PC-9 (cell line): ENCODE measurements around the gene SGSH. TPM values are rescaled to one million over a fixed set of nuclear protein-coding genes. Genes with fewer than 3 reads are reported as not detected.

ENCODE experiments used
- BruUV-seq: library from RNA; stranded (reverse); fragments of 400-500 nt; replicated peaks from 2 replicates; lab custom pipeline; 2021; lab: Mats Ljungman, UMichigan
- CTCF ChIA-PET: fragments of 300-600 bp; sonication (Branson Sonifier 250); formaldehyde crosslinking; loops from one replicate; lab custom pipeline; 2022; ENCODE audit warnings: antibody characterized with exemption; lab: Charles Lee
- POLR2A ChIA-PET: fragments of 300-600 bp; sonication (Branson Sonifier 250); formaldehyde crosslinking; loops from one replicate; lab custom pipeline; 2022; ENCODE audit warnings: antibody characterized with exemption; ENCODE audit not compliant: unreplicated experiment; lab: Charles Lee
- DNase-seq, 2 experiments: peaks; one replicate each; pipeline versions ENCODE4 v3.0.0 to v3.0.0-alpha.2; 2015 to 2022; ENCODE audit warnings: mixed read lengths in 1 of 2
- H2AFZ ChIP-seq: fragments of 200-600 bp; sonication (generic); 2 replicates; pipeline ENCODE4 v1.8.1; 2017; ENCODE audit warnings: antibody characterized with exemption
- H3F3A ChIP-seq: fragments of 200-600 bp; sonication (generic); 2 replicates; pipeline ENCODE4 v1.8.1; 2017; ENCODE audit warnings: antibody characterized with exemption, mild to moderate bottlenecking, low read depth; ENCODE audit not compliant: insufficient read depth
- H3K27ac ChIP-seq: fragments of 200-600 bp; sonication (generic); 2 replicates; pipeline ENCODE4 v1.6.1; 2016; ENCODE audit warnings: mixed run types
- H3K27me3 ChIP-seq: fragments of 200-600 bp; sonication (generic); 2 replicates; pipeline ENCODE4 v1.6.1; 2016; ENCODE audit warnings: low read depth, mixed run types; ENCODE audit not compliant: insufficient read depth
- H3K36me3 ChIP-seq: fragments of 200-600 bp; sonication (generic); 2 replicates; pipeline ENCODE4 v1.6.1; 2016; ENCODE audit warnings: low read depth, mixed run types
- H3K4me1 ChIP-seq: fragments of 200-600 bp; sonication (generic); replicated peaks from 2 replicates; pipeline ENCODE4 v1.6.1; 2016; ENCODE audit warnings: mixed run types; ENCODE audit not compliant: insufficient read depth
- H3K4me2 ChIP-seq: fragments of 200-600 bp; sonication (generic); 2 replicates; pipeline ENCODE4 v1.6.1; 2017; ENCODE audit warnings: mixed run types
- H3K4me3 ChIP-seq: fragments of 200-600 bp; sonication (generic); 2 replicates; pipeline ENCODE4 v1.6.1; 2016; ENCODE audit warnings: mixed run types
- H3K79me2 ChIP-seq: fragments of 200-600 bp; sonication (generic); 2 replicates; pipeline ENCODE4 v1.6.1; 2017; ENCODE audit warnings: low read depth, mixed run types
- H3K9me2 ChIP-seq: fragments of 200-600 bp; sonication (generic); 2 replicates; pipeline ENCODE4 v1.8.1; 2017; ENCODE audit warnings: mild to moderate bottlenecking; ENCODE audit not compliant: insufficient read depth
- H3K9me3 ChIP-seq: fragments of 200-600 bp; sonication (generic); 2 replicates; pipeline ENCODE4 v1.8.1; 2016; ENCODE audit warnings: low read depth; ENCODE audit not compliant: insufficient read depth
- H4K20me1 ChIP-seq: fragments of 200-600 bp; sonication (generic); 2 replicates; pipeline ENCODE4 v1.8.1; 2017; ENCODE audit not compliant: insufficient read depth
- EZH2 ChIP-seq: fragments of 200-600 bp; sonication (generic); IDR thresholded peaks from 2 replicates; pipeline ENCODE4 v1.8.0; 2017; ENCODE audit warnings: antibody characterized with exemption, low read depth
- intact Hi-C: fragments of 100-400 bp; cut with micrococcal nuclease; formaldehyde crosslinking; loops from one replicate; pipeline ENCODE4 v1.10.0; 2022; ENCODE audit not compliant: unreplicated experiment
- total RNA-seq: library from RNA; stranded (reverse); gene quantifications from 2 replicates; pipeline ENCODE4 v1.2.3, GENCODE V29; 2021
- TF ChIP-seq, protein P1 (sequence below): fragments of 200-600 bp; sonication (generic); conservative IDR thresholded peaks from 2 replicates; pipeline ENCODE4 v1.6.1; 2017; ENCODE audit warnings: mixed run types, antibody characterized with exemption, mild to moderate bottlenecking, moderate library complexity

Gene SGSH
- total RNA-seq, 1 experiment from 2014 or later = 28.4 TPM

DNA sequence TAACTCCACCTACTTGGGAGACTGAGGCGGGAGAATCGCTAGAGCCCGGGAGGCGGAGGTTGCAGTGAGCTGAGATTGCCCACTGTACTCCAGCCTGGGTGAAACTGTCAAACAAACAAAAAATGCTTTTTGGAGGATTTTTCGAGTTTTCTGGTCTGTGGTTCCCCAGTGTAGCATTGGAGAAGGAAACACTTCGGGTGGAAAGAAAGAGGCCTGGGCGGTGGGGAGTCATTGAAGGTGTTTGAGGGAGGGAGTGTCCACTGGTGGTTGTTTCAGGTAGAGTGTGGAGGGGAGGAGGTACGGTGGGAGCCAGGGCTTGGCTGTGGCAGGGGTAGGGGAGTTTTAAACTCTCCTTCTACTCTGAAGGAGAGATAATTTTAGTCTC, 41.8 kb upstream of the SGSH start:
- no peak for DNase-seq
- H3K4me3 ChIP-seq = peak overlapping the region; percentile 84; the same call in 1 of the 2 replicates
- H3K79me2 ChIP-seq = peaks cover 10% of the 10 kb centered on the region; the same call in 1 of the 2 replicates
- intact Hi-C loops = no loop called here
- CTCF ChIA-PET = interaction anchor here (0.6 kb wide), 1 partner anchor 160 kb away, joined by 3 read pairs; the partner anchor contains the start of gene GAA
- H3K27me3 ChIP-seq = no peaks in the 10 kb centered on the region
- H3K36me3 ChIP-seq = no peaks in the 10 kb centered on the region
- no peaks in the 10 kb centered on the region for H3K9me2 ChIP-seq
- TF ChIP-seq EZH2 = no peak
- TF ChIP-seq, protein P1, sequence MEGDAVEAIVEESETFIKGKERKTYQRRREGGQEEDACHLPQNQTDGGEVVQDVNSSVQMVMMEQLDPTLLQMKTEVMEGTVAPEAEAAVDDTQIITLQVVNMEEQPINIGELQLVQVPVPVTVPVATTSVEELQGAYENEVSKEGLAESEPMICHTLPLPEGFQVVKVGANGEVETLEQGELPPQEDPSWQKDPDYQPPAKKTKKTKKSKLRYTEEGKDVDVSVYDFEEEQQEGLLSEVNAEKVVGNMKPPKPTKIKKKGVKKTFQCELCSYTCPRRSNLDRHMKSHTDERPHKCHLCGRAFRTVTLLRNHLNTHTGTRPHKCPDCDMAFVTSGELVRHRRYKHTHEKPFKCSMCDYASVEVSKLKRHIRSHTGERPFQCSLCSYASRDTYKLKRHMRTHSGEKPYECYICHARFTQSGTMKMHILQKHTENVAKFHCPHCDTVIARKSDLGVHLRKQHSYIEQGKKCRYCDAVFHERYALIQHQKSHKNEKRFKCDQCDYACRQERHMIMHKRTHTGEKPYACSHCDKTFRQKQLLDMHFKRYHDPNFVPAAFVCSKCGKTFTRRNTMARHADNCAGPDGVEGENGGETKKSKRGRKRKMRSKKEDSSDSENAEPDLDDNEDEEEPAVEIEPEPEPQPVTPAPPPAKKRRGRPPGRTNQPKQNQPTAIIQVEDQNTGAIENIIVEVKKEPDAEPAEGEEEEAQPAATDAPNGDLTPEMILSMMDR = no peak
- POLR2A ChIA-PET = no interaction called here
- no peaks in the 10 kb centered on the region for H3K9me3 ChIP-seq
- peak overlapping the region; percentile 93 for H3K27ac ChIP-seq
- H4K20me1 ChIP-seq = no peaks in the 10 kb centered on the region
- H2AFZ ChIP-seq = no peak overlapping the region
- no TSS peak for BruUV-seq
- H3K4me2 ChIP-seq = peak overlapping the region; percentile 82
- peaks cover 5% of the 10 kb centered on the region for H3F3A ChIP-seq
- peaks cover 11% of the 10 kb centered on the region for H3K4me1 ChIP-seq

DNA sequence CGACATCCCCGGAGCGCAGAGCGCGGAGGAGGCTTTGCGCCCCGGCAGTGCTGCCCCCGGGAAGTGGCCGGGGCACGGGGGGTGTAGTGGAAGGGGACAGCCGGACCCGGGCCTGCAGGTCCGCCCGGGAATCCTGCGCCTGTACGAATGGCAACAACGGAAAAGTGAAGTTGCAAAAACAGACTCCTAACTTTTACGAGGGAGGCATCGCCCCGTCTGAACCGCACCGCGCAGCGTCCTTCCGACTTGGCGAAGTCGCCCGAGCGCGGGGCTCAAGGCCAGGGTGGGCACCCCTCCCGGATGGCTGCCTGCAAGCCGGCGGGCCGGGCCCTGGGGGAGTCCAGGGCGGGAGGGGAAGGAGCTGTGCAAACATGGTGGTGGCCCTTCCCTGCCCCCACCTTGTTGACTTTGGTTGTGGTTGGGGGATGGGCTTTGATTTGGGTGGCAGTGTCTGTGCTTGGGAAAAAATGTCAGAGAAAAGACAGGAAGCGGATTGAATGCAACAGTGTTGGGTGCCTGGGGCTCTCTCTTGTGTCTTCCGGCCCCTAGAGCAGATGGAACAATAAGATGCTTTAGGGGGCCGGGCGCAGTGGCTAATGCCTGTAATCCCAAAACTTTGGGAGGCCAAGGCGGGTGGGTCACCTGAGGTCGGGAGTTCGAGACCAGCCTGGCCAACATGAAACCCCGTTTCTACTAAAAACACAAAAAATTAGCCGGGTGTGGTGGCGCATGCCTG, 41.2 kb upstream of the SGSH start:
- no peaks in the 10 kb centered on the region for H3K9me3 ChIP-seq
- TSS peak; percentile 24 for BruUV-seq
- 0 out of 2 replicates have a peak overlapping the region, but pooled peaks have one; percentile 60 for H2AFZ ChIP-seq

DNA sequence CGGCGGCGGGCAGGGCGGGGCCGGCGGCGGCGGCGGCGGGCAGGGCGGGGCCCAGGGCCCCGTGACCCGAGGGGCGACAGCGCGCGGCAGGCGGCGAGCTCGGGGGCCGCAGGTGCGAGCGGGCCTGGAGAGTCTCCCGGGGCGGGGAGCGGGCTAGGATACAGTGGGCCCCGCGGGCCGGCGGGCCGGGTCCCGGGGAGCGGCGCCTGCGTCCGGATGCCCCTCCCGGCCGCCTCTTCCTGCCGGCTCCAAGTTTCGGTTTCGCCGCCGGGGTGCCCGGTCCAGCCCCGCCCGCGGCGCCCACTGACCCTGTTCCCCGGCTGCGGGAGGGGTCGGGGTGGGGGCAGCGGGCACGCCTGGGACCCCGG, 40.6 kb upstream of the SGSH start, which contains the start of gene RNF213:
TSS of gene RNF213 (plus strand) at position 62 of the 368 bp plus-strand sequence. CDS start 2,830 bp downstream, outside the sequence.
- Histone ChIP-seq H3K27ac (peak within 1 kb of the TSS; percentile 93), H3K9me2 (no peaks in the 10 kb centered on the region), H3K27me3 (no peaks in the 10 kb centered on the region), H3K4me1 (peaks cover 16% of the 10 kb centered on the region), H3F3A (peaks cover 5% of the 10 kb centered on the region), H3K9me3 (no peaks in the 10 kb centered on the region), H3K4me2 (peak within 1 kb of the TSS; percentile 82), H4K20me1 (no peaks in the 10 kb centered on the region), H3K36me3 (no peaks in the 10 kb centered on the region), H3K79me2 (peaks cover 10% of the 10 kb centered on the region; the same call in 1 of the 2 replicates), H2AFZ (peak within 1 kb of the TSS; percentile 66; the same call in 1 of the 2 replicates), H3K4me3 (peak within 1 kb of the TSS; percentile 84)
- TF ChIP-seq EZH2 = no peak
- TF ChIP-seq, protein P1 = no peak
- BruUV-seq = no TSS peak
- ChIA-PET POLR2A (interaction anchor here (0.6 kb wide), 1 partner anchor 167 kb away, joined by 3 read pairs; no protein-coding TSS in a partner anchor), CTCF (no interaction called here)
- peak in 1 of 2 experiments; percentile 57 for DNase-seq
- intact Hi-C loops = no loop called here

More for the DNA sequence above, 41.2 kb upstream of the SGSH start:
- peak overlapping the region; percentile 82 for H3K4me2 ChIP-seq
- H3K4me3 ChIP-seq = peak overlapping the region; percentile 84
- peak in 1 of 2 experiments; percentile 62 for DNase-seq
- intact Hi-C loops = no loop called here
- no peaks in the 10 kb centered on the region for H4K20me1 ChIP-seq
- ChIA-PET POLR2A (no interaction called here), CTCF (interaction anchor here (0.6 kb wide), 1 partner anchor 160 kb away, joined by 3 read pairs; the partner anchor contains the start of gene GAA)
- no peak for TF ChIP-seq EZH2
- TF ChIP-seq, protein P1 = no peak
- H3K9me2 ChIP-seq = no peaks in the 10 kb centered on the region
- H3K27me3 ChIP-seq = no peaks in the 10 kb centered on the region
- peak overlapping the region; percentile 93 for H3K27ac ChIP-seq
- H3K36me3 ChIP-seq = no peaks in the 10 kb centered on the region
- peaks cover 11% of the 10 kb centered on the region for H3K4me1 ChIP-seq
- peaks cover 10% of the 10 kb centered on the region; the same call in 1 of the 2 replicates for H3K79me2 ChIP-seq
- H3F3A ChIP-seq = peaks cover 5% of the 10 kb centered on the region
